H1 (cell line): ENCODE results near the gene MBP. TPM values are rescaled to one million over a fixed set of nuclear protein-coding genes. Genes with fewer than 3 reads are reported as not detected.

Source experiments
- ATF2 ChIP-seq: IDR thresholded peaks from 2 replicates; pipeline ENCODE4 v1.6.1; 2012; ENCODE audit warnings: low read length, inconsistent platforms
- BRCA1 ChIP-seq: IDR thresholded peaks from 2 replicates; pipeline ENCODE4 v1.6.1; 2012; ENCODE audit warnings: low read depth, low read length, improper control_type of control experiment
- CHD2 ChIP-seq: IDR thresholded peaks from 2 replicates; pipeline ENCODE4 v1.6.1; 2012; ENCODE audit warnings: low read length, improper control_type of control experiment
- E2F6 ChIP-seq: IDR thresholded peaks from 2 replicates; pipeline ENCODE4 v1.6.1; 2012; ENCODE audit warnings: inconsistent platforms
- GABPA ChIP-seq: IDR thresholded peaks from 2 replicates; pipeline ENCODE4 v1.6.1; 2011; ENCODE audit warnings: mild to moderate bottlenecking, low read length, moderate library complexity, borderline replicate concordance; ENCODE audit not compliant: insufficient read depth
- KDM4A ChIP-seq: IDR thresholded peaks from one replicate; pipeline ENCODE4 v1.7.1; 2012; ENCODE audit warnings: low read depth, mild to moderate bottlenecking, moderate library complexity, low read length, inconsistent platforms; ENCODE audit not compliant: severe bottlenecking
- RBBP5 ChIP-seq: IDR thresholded peaks from 2 replicates; pipeline ENCODE4 v1.7.1; 2012; ENCODE audit warnings: low read depth, mild to moderate bottlenecking, inconsistent platforms, low read length, moderate library complexity, borderline replicate concordance
- TAF7 ChIP-seq: optimal IDR thresholded peaks from 2 replicates; pipeline ENCODE3; 2011; ENCODE audit warnings: low read depth, mild to moderate bottlenecking, inconsistent platforms, low read length, moderate library complexity, borderline replicate concordance
- ZNF274 ChIP-seq: IDR thresholded peaks from 2 replicates; pipeline ENCODE4 v1.7.0; 2012; ENCODE audit warnings: low read length, borderline replicate concordance; ENCODE audit errors: extremely low read depth
- polyA plus RNA-seq, 7 experiments: library from polyadenylated mRNA; depleted of rRNA in 3 of 7; stranded (reverse) in 5 of 7; unstranded in 2 of 7; fragments of >200 nt in 5 of 7; fragments of 200-250 nt in 2 of 7; gene quantifications; 1 replicate in 5 of 7; 2 replicates in 1 of 7; 4 replicates in 1 of 7; pipeline versions ENCODE4 v1.2.1 to v1.2.3, GENCODE V29; 2011 to 2013; ENCODE audit warnings: missing spikeins in 2 of 7, mixed read lengths in 2 of 7
- total RNA-seq: library from RNA; stranded (reverse); fragmentation: NEBNext Ultra II Directional; extraction: Animal tissue kit (Norgen Biotek cat#: 25700); gene quantifications from 2 replicates; pipeline ENCODE4 v1.2.1, GENCODE V29; 2021

Gene MBP
- total and polyA plus RNA-seq, 2 of the 8 experiments (the other 6 are each of a cell fraction or from before 2014, with no cell fraction given) = 7.7 to 19.2 TPM

DNA sequence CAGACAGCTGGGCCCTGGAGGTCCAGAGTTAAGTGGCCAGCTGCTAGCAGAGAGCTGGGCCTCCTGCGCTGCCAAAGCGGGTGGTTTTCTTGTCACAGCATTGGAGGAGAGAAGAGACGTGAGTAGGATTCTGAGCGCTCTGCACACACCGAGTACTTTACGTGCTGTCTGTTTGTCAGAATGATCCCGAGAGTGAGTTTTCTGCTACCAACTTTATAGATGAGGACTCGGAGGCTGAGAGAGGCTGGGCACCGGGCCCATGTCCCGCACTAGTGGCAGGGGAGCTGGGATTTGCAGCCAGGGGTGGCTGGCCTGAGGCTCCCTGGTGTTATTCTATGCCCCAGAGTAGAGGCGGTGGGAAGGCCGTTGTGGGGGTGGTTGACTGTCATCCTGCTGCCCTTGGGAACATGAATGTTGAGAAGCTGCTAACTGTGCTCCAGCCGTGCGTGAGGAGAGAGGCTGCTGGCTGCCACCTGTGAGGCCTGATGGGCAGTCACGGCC is 36.3 kb upstream of the MBP start (continued):
- TF ChIP-seq TAF7 (no peak), ATF2 (no peak), GABPA (no peak), CHD2 (no peak), E2F6 (no peak), RBBP5 (no peak), ZNF274 (no peak), KDM4A (no peak), BRCA1 (no peak)
